ENCODE results near the gene RBM25. TPM values are rescaled to one million over a fixed set of nuclear protein-coding genes. Genes with fewer than 3 reads are reported as not detected.

The RBM25 gene
- total and polyA plus RNA-seq, 10 of the 15 experiments (the other 5 are each of a cell fraction or from before 2014, with no cell fraction given) = 43.4 to 125 (median 74.1) TPM

DNA sequence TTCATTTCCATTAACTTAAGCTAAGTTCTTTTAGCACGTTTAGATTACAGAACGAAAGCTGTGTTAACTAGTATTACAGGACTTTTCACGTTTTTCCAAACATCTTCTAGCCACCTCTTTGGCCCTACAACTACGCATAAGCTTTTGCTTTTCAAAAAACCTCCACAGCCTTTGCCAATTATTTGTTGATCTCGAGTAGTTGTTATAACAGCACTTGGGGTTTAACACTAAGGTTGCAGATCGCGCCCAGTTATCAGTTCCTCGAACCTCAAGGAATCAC lies 450 bp upstream of the RBM25 start:
- BruUV-seq (replicated peaks) = TSS peak; percentile 100
- POLR2A ChIA-PET = interaction anchor here (0.5 to 2.2 kb wide), 4 partner anchors 30 to 146 kb away, joined by 4 to 12 read pairs (median 4); partner anchors contain the start of gene ZFYVE1
- no peak for DNase-seq (ENCODE audit: low read depth, low spot score)
- SMC1A ChIA-PET (ENCODE audit: uncharacterized antibody, unreplicated experiment) = interaction anchor here (0.6 to 2.1 kb wide), 8 partner anchors 10 to 544 kb away, joined by 3 to 16 read pairs (median 3); partner anchors contain the start of gene ZFYVE1
- RAD21 ChIA-PET (ENCODE audit: unreplicated experiment) = interaction anchor here (0.9 to 2.3 kb wide), 10 partner anchors 31 to 405 kb away, joined by 3 to 14 read pairs (median 4); partner anchors contain the start of genes PSEN1 and ZFYVE1
- H3K27ac ChIP-seq (ENCODE audit: control insufficient read depth, insufficient read depth) = peak overlapping the region; percentile 87
- ATAC-seq = no peak
- WGBS (ENCODE audit: insufficient coverage, insufficient replicate concordance, low lambda C conversion rate, missing lambda C conversion rate) = 0% methylated on average over 8 of the region's 8 CpGs
- no peaks in the 10 kb centered on the region; the same call in 1 of the 2 replicates for H4K20me1 ChIP-seq (ENCODE audit: control insufficient read depth, insufficient read depth)
- 0 out of 4 replicates have a peak, but pooled peaks cover 0 to 5% of the 10 kb centered on the region in 2 experiments for H3K36me3 ChIP-seq (ENCODE audit: control insufficient read depth in 2 of 2, insufficient read depth in 2 of 2, low read length in 1 of 2)
- H3K9ac ChIP-seq (ENCODE audit: control insufficient read depth, insufficient read depth, low read length) = peak overlapping the region; percentile 75
- peak overlapping the region; percentile 72 for H3K4me3 ChIP-seq
- H3K4me1 ChIP-seq (ENCODE audit: control insufficient read depth, insufficient read depth, low read length) = 0 out of 2 replicates have a peak, but pooled peaks cover 3% of the 10 kb centered on the region
- H3K27me3 ChIP-seq (replicated peaks in 1 of 2; ENCODE audit: control insufficient read depth in 2 of 2, insufficient read depth in 2 of 2, low read length in 1 of 2) = no peaks in the 10 kb centered on the region
- H3K79me2 ChIP-seq (ENCODE audit: control insufficient read depth, insufficient read depth, low read length) = peaks cover 47% of the 10 kb centered on the region
- no peaks in the 10 kb centered on the region for H3K9me3 ChIP-seq (replicated peaks; ENCODE audit: control insufficient read depth, insufficient read depth, low read length)
- CTCF ChIA-PET = interaction anchor here (0.6 to 1.8 kb wide), 3 partner anchors 10 to 188 kb away, joined by 3 to 7 read pairs (median 3); no protein-coding TSS in a partner anchor
- H3K4me2 ChIP-seq (ENCODE audit: control insufficient read depth, insufficient read depth) = peak overlapping the region; percentile 56
- intact Hi-C loops (cut with micrococcal nuclease; ENCODE audit: unreplicated experiment) (loop anchor here (1.0 to 5.0 kb wide), 3 partner anchors 31 to 79 kb away; partner anchors contain the start of genes PSEN1 and ZFYVE1), in situ Hi-C loops (cut with MboI) (no loop called here)
- H2AFZ ChIP-seq (ENCODE audit: control insufficient read depth, low read depth, low read length) = peak overlapping the region; percentile 77
- no peak for FAIRE-seq
- no peak for TF ChIP-seq TCF7 (IDR thresholded peaks at IDR 0.05; ENCODE audit: borderline replicate concordance)
- TF ChIP-seq, protein P1, sequence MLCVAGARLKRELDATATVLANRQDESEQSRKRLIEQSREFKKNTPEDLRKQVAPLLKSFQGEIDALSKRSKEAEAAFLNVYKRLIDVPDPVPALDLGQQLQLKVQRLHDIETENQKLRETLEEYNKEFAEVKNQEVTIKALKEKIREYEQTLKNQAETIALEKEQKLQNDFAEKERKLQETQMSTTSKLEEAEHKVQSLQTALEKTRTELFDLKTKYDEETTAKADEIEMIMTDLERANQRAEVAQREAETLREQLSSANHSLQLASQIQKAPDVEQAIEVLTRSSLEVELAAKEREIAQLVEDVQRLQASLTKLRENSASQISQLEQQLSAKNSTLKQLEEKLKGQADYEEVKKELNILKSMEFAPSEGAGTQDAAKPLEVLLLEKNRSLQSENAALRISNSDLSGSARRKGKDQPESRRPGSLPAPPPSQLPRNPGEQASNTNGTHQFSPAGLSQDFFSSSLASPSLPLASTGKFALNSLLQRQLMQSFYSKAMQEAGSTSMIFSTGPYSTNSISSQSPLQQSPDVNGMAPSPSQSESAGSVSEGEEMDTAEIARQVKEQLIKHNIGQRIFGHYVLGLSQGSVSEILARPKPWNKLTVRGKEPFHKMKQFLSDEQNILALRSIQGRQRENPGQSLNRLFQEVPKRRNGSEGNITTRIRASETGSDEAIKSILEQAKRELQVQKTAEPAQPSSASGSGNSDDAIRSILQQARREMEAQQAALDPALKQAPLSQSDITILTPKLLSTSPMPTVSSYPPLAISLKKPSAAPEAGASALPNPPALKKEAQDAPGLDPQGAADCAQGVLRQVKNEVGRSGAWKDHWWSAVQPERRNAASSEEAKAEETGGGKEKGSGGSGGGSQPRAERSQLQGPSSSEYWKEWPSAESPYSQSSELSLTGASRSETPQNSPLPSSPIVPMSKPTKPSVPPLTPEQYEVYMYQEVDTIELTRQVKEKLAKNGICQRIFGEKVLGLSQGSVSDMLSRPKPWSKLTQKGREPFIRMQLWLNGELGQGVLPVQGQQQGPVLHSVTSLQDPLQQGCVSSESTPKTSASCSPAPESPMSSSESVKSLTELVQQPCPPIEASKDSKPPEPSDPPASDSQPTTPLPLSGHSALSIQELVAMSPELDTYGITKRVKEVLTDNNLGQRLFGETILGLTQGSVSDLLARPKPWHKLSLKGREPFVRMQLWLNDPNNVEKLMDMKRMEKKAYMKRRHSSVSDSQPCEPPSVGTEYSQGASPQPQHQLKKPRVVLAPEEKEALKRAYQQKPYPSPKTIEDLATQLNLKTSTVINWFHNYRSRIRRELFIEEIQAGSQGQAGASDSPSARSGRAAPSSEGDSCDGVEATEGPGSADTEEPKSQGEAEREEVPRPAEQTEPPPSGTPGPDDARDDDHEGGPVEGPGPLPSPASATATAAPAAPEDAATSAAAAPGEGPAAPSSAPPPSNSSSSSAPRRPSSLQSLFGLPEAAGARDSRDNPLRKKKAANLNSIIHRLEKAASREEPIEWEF (IDR thresholded peaks at IDR 0.05; ENCODE audit: insufficient replicate concordance, low read depth, low read length) = peak; percentile 28
- TF ChIP-seq, protein P2, sequence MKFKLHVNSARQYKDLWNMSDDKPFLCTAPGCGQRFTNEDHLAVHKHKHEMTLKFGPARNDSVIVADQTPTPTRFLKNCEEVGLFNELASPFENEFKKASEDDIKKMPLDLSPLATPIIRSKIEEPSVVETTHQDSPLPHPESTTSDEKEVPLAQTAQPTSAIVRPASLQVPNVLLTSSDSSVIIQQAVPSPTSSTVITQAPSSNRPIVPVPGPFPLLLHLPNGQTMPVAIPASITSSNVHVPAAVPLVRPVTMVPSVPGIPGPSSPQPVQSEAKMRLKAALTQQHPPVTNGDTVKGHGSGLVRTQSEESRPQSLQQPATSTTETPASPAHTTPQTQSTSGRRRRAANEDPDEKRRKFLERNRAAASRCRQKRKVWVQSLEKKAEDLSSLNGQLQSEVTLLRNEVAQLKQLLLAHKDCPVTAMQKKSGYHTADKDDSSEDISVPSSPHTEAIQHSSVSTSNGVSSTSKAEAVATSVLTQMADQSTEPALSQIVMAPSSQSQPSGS (IDR thresholded peaks at IDR 0.05; ENCODE audit: low read length) = 0 out of 2 replicates have a peak, but pooled peaks have one; percentile 59
- TF ChIP-seq JUND (IDR thresholded peaks at IDR 0.05; ENCODE audit: low read depth, low read length) = no peak
- TF ChIP-seq, protein P3, sequence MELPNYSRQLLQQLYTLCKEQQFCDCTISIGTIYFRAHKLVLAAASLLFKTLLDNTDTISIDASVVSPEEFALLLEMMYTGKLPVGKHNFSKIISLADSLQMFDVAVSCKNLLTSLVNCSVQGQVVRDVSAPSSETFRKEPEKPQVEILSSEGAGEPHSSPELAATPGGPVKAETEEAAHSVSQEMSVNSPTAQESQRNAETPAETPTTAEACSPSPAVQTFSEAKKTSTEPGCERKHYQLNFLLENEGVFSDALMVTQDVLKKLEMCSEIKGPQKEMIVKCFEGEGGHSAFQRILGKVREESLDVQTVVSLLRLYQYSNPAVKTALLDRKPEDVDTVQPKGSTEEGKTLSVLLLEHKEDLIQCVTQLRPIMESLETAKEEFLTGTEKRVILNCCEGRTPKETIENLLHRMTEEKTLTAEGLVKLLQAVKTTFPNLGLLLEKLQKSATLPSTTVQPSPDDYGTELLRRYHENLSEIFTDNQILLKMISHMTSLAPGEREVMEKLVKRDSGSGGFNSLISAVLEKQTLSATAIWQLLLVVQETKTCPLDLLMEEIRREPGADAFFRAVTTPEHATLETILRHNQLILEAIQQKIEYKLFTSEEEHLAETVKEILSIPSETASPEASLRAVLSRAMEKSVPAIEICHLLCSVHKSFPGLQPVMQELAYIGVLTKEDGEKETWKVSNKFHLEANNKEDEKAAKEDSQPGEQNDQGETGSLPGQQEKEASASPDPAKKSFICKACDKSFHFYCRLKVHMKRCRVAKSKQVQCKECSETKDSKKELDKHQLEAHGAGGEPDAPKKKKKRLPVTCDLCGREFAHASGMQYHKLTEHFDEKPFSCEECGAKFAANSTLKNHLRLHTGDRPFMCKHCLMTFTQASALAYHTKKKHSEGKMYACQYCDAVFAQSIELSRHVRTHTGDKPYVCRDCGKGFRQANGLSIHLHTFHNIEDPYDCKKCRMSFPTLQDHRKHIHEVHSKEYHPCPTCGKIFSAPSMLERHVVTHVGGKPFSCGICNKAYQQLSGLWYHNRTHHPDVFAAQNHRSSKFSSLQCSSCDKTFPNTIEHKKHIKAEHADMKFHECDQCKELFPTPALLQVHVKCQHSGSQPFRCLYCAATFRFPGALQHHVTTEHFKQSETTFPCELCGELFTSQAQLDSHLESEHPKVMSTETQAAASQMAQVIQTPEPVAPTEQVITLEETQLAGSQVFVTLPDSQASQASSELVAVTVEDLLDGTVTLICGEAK (IDR thresholded peaks at IDR 0.05; ENCODE audit: borderline replicate concordance) = 0 out of 2 replicates have a peak, but pooled peaks have one; percentile 45
- TF ChIP-seq MXI1 (IDR thresholded peaks at IDR 0.05; ENCODE audit: low read depth, low read length) = peak; percentile 18; the same call in 1 of the 2 replicates
- TF ChIP-seq DPF2 (IDR thresholded peaks at IDR 0.05) = no peak
- no peak for TF ChIP-seq PAX5 (IDR thresholded peaks at IDR 0.05; ENCODE audit: borderline replicate concordance, low read depth, low read length)
- peak; percentile 93 for TF ChIP-seq PAX8 (IDR thresholded peaks at IDR 0.05)
- TF ChIP-seq NFIC (IDR thresholded peaks at IDR 0.05; ENCODE audit: low read depth, low read length) = 0 out of 2 replicates have a peak, but pooled peaks have one; percentile 29
- TF ChIP-seq MYC (IDR thresholded peaks at IDR 0.05; ENCODE audit: insufficient read depth, insufficient read length, insufficient replicate concordance, low read length, severe bottlenecking) = no peak
